D721Med (cell line): ENCODE results near the gene SLC29A3.

Source experiments
- DNase-seq: peaks from one replicate; pipeline ENCODE4 v3.0.0; 2011; ENCODE audit warnings: low spot score; ENCODE audit not compliant: insufficient read length
- FAIRE-seq: peaks from 2 replicates; lab custom pipeline; 2011; peaks lifted over from hg19 to GRCh38; lab: Jason Lieb, UNC
- CTCF ChIP-seq: IDR thresholded peaks from 2 replicates; pipeline ENCODE4 v1.5.1; 2012; ENCODE audit warnings: mild to moderate bottlenecking, control low read depth; ENCODE audit not compliant: insufficient read depth; ENCODE audit errors: missing control alignments

SLC29A3 gene

GRCh38 chr10:71316056-71316785 is 2.8 kb upstream of the SLC29A3 start:
- FAIRE-seq = no peak
- DNase-seq = no peak
- no peak for TF ChIP-seq CTCF

DNA sequence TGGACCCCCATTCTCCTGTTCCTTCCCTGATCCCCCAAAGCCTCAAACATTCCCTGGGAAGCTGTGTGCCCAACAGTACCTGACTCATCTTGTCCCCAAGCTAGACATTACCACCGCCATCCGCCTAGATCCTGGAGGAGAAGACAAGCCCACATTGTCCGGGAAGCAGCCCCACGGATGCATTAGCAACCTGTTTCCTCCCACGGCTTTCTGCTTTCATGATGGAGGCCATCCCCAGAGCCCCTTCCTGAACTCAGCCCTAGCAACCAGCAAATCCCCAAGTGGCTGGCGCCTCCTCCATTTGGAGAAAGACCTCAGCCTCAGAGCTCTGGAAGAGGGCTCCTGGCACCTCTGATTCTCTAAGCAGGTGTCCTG is 2.3 kb upstream of the SLC29A3 start:
- FAIRE-seq = no peak

GRCh38 chr10:71317739-71318138 is 1.3 kb upstream of the SLC29A3 start:
- FAIRE-seq = no peak

More for the DNA sequence above, 2.3 kb upstream of the SLC29A3 start:
- no peak for TF ChIP-seq CTCF
- no peak for DNase-seq

DNA sequence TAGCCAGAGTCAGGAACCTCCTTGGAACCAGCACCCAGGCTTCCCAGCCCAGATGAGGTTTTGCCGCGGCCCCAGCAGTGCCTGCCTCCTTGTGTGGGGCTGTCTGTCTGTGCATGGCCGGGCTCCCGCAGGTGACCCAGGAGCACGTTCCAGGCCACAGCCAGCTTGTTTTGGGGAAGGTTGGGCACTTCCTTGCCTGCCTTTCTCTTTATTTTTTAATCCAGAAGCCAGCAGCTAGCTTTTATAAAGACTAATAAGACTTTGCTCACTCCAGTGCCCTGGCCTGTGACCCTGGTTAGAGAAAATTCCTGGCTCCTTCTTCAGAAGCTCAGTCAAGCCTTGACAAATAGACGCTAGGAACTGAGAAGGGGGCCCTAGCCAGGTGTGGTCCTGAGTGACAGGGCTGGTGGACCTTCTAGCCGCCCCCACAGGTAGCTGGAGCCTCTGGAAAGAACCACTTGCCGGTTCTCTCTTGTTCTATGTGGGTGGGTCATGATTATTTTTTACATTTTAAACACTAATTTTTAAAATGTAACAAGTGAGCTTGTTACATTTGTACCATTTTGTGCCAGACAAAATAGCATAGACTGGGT is 837 bp downstream of the SLC29A3 start:
- FAIRE-seq (no peak), DNase-seq (no peak)
- no peak for TF ChIP-seq CTCF

More at GRCh38 chr10:71317739-71318138, 1.3 kb upstream of the SLC29A3 start:
- no peak for DNase-seq
- TF ChIP-seq CTCF = no peak

- FAIRE-seq (no peak), DNase-seq (no peak)
- no peak for TF ChIP-seq CTCF
These were observed 1.5 kb downstream of the SLC29A3 start for GRCh38 chr10:71320592-71320991.

GRCh38 chr10:71321386-71321785 is 2.3 kb downstream of the SLC29A3 start:
- no peak for DNase-seq
- FAIRE-seq = no peak
- TF ChIP-seq CTCF = no peak

DNA sequence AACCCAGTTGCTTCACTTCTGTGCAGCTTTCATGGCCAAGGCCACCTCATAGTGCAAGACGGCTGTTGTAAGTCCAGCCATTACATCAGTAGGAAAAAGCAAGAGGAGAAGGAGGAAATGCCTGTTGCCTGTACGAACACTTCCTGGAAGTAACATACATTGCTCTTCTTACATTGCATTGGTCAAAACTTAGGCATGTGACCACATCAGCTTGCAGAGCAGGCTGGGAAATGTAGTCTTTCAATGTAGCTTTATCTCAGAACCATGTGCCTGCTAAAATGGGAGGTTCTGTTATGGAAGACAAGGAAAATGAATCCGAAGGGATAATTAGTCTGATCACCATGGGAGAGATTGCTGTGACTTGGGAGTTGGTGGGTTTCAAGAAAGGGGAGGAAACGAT is 4.3 kb downstream of the SLC29A3 start:
- no peak for DNase-seq
- no peak for TF ChIP-seq CTCF
- FAIRE-seq = no peak
